WI38 (cell line): ENCODE measurements around the gene EIF2S3.
A peak's percentile ranks its signal among the peaks of the same experiment; 100 is the strongest.

Experiments
- H3K4me3 ChIP-seq: 2 replicates; pipeline ENCODE4 v1.5.1; 2011; ENCODE audit warnings: low read depth, mild to moderate bottlenecking, control low read depth, low read length
- TF ChIP-seq, protein P1 (sequence below): IDR thresholded peaks from 2 replicates; pipeline ENCODE4 v1.5.1; 2012; ENCODE audit warnings: low read depth, mild to moderate bottlenecking, control low read depth, low read length

The EIF2S3 gene

GRCh38 chrX:24054182-24055042 is at the start of gene EIF2S3:
Gene EIF2S3, plus strand, starts transcription at chrX:24054956. Its CDS starts 13 bp downstream, at chrX:24054969.
- TF ChIP-seq, protein P1, sequence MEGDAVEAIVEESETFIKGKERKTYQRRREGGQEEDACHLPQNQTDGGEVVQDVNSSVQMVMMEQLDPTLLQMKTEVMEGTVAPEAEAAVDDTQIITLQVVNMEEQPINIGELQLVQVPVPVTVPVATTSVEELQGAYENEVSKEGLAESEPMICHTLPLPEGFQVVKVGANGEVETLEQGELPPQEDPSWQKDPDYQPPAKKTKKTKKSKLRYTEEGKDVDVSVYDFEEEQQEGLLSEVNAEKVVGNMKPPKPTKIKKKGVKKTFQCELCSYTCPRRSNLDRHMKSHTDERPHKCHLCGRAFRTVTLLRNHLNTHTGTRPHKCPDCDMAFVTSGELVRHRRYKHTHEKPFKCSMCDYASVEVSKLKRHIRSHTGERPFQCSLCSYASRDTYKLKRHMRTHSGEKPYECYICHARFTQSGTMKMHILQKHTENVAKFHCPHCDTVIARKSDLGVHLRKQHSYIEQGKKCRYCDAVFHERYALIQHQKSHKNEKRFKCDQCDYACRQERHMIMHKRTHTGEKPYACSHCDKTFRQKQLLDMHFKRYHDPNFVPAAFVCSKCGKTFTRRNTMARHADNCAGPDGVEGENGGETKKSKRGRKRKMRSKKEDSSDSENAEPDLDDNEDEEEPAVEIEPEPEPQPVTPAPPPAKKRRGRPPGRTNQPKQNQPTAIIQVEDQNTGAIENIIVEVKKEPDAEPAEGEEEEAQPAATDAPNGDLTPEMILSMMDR = peak; percentile 45
- no peak within 1 kb of the TSS for H3K4me3 ChIP-seq

DNA sequence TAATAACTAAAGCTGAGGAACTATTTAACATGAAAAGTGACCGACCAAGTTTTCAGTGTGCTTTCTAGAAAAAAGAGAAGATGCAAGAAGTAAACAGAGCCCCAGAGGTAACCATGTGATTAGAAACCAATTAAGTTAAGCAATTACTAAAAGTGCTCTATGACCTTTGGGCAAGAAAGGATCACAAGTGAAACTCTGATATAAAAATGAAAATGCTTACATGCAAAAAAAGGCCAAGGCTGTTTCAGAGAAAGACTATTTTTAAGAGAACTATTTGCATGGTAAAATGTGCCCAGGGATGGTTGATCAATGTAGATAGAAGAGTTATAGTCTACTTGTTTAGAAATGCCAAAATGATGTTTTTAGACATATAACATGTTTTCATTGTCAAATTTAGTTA is 49.7 kb upstream of the EIF2S3 start:
- TF ChIP-seq, protein P1 = no peak
- no peak overlapping the region for H3K4me3 ChIP-seq

- H3K4me3 ChIP-seq = no peak overlapping the region
- TF ChIP-seq, protein P1 = no peak
Observed at GRCh38 chrX:24005867-24006266, 48.9 kb upstream of the EIF2S3 start.

GRCh38 chrX:24012266-24012665 is 42.5 kb upstream of the EIF2S3 start:
- TF ChIP-seq, protein P1 = no peak
- no peak overlapping the region for H3K4me3 ChIP-seq

DNA sequence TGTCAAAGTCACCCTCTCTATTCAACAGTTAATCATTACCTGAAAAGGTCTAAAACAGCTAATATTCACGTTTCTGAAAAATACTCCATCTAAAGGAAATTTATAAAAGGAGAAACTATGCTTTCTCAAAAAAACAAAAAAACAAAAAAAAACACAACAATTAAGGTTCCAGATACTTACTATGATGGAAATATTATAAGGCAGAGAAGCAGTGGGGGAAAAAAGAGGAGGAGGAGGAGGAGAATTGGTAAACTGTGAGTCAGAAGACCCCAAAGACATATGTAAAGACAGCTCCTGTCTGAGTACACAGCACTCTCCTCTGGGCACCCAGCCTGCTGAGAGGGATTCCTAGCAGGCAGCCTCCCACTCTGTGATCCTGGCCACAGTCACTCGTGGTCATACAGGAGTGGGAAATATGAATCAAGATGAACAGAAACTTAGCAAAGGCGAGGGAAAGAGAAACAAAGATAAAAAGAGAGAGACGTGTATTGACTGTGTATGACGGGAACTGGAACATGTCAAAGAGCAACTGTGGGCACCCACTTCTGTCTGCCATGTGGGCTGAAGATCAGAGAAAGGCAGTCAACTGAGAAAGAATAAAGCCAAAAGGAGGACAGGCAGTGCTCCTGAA is 40.3 kb upstream of the EIF2S3 start:
- TF ChIP-seq, protein P1 = no peak
- H3K4me3 ChIP-seq = no peak overlapping the region

DNA sequence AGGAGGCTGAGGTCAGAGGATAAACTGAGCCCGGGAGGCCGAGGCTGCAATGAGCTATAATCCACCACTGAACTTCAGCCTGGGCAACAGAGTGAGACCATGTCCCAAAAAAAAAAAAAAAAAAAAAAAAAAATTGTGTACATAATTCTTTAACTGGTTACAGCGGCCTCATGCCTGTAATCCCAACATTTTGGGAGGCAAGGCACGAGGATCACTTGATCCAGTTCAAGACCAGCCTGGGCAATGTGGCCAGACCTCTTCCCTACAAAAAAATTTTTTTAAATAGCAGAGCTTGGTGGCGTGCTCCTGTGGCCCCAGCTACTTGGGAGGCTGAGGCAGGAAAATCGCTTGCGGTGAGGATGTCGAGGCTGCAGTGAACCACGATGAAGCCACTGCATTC is 37.1 kb upstream of the EIF2S3 start:
- TF ChIP-seq, protein P1 = no peak
- H3K4me3 ChIP-seq = no peak overlapping the region

GRCh38 chrX:24018809-24019208 is 35.9 kb upstream of the EIF2S3 start:
- TF ChIP-seq, protein P1 = no peak
- H3K4me3 ChIP-seq = no peak overlapping the region
